ENCODE data around the gene BARHL1. TPM values are rescaled to one million over a fixed set of nuclear protein-coding genes. Genes with fewer than 3 reads are reported as not detected.

BARHL1 gene
- total RNA-seq, 1 donor from 2014 or later, result not detected

DNA sequence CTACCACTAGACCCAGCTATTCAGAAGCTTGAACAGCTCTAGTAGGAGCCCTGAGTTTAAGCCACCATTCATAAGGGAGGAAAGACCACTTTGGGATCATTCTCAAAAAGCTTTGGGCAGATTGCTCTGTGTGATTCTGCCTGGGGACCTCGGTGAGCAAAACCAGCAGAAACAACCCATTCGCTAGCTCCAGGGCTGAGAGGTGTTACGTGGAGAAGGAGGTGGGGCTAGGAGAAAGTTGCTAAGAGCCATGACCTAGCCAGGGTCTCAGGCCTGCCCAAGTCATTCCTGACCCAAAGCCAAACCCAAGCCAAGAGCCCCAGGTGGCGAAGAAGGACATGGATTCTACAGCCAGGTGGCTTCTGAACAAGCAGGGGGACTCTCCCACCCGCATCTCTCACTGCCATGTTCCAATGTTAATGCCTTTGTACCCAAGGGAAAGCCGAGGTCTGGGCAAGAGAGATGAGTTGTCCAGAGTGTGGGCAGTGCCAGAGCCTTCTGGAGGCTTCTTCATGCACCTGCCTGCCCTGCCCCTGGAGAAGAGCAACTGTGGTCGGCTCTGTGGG is 4.0 kb upstream of the BARHL1 start:
- H3K36me3 ChIP-seq, result no peaks in the 10 kb centered on the region
- TF ChIP-seq, protein P1, sequence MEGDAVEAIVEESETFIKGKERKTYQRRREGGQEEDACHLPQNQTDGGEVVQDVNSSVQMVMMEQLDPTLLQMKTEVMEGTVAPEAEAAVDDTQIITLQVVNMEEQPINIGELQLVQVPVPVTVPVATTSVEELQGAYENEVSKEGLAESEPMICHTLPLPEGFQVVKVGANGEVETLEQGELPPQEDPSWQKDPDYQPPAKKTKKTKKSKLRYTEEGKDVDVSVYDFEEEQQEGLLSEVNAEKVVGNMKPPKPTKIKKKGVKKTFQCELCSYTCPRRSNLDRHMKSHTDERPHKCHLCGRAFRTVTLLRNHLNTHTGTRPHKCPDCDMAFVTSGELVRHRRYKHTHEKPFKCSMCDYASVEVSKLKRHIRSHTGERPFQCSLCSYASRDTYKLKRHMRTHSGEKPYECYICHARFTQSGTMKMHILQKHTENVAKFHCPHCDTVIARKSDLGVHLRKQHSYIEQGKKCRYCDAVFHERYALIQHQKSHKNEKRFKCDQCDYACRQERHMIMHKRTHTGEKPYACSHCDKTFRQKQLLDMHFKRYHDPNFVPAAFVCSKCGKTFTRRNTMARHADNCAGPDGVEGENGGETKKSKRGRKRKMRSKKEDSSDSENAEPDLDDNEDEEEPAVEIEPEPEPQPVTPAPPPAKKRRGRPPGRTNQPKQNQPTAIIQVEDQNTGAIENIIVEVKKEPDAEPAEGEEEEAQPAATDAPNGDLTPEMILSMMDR (IDR thresholded peaks at IDR 0.05), result no peak
- no peaks in the 10 kb centered on the region for H3K9me3 ChIP-seq
- H3K4me3 ChIP-seq, result no peak overlapping the region
- peaks cover 87% of the 10 kb centered on the region for H3K27me3 ChIP-seq
- ATAC-seq (no peak), DNase-seq (no peak)
- peaks cover 5% of the 10 kb centered on the region for H3K4me1 ChIP-seq
- no peak overlapping the region for H3K27ac ChIP-seq
- intact Hi-C loops (cut with DNase I), result no loop called here

DNA sequence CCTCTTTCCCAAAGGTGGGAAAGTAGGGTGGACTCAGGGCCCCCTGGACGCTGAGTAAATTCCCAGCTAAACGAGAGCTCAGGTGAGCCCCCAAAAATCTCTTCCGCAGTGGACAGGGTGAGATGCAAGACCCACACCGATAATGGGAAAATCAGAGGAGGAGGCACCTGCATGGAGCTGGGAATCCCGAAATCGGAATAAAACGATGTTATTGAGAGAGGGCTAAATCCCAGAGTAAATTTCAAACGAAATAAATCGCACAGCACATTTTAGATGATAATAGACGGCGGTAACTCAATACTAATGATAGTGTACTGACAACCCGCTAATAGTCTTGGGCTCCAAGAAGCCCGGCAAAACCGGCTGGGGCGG is 3.0 kb upstream of the BARHL1 start:
- Histone ChIP-seq H3K27me3 (peaks cover 96% of the 10 kb centered on the region), H3K27ac (no peak overlapping the region), H3K4me1 (peaks cover 5% of the 10 kb centered on the region), H3K36me3 (no peaks in the 10 kb centered on the region), H3K4me3 (no peak overlapping the region), H3K9me3 (no peaks in the 10 kb centered on the region)
- ATAC-seq, result no peak
- DNase-seq, result no peak
- TF ChIP-seq, protein P1 (IDR thresholded peaks at IDR 0.05), result no peak
- intact Hi-C loops (cut with DNase I), result no loop called here

DNA sequence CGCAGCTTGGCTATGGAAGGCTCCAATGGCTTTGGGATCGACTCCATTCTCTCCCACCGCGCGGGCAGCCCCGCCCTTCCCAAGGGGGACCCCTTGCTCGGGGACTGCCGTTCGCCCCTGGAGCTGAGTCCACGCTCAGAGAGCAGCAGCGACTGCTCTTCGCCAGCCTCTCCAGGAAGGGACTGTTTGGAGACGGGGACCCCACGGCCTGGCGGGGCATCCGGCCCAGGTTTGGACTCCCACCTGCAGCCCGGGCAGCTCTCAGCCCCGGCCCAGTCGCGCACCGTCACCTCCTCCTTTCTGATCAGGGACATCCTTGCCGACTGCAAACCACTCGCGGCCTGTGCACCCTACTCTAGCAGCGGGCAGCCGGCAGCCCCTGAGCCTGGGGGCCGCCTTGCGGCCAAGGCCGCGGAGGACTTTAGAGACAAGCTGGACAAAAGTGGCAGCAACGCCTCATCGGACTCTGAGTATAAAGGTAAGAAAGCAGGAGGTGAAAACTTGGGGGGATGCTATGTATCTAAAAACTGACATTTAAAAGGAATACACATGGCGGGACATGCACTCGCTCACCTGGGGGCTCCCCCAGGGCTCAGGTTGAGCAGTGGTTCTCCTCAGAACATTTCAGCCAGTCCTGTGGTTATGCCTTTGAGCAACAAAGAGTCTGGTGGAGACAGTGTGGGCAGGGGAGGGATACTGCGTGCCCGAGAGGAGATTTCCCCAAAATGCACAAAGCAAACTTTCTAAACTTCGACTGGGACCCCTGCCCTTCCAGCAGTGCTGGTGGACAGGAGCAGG is 579 bp downstream of the BARHL1 start:
- H3K4me1 ChIP-seq, result peaks cover 5% of the 10 kb centered on the region
- DNase-seq (no peak), ATAC-seq (no peak)
- TF ChIP-seq, protein P1 (IDR thresholded peaks at IDR 0.05), result no peak
- no peak overlapping the region for H3K27ac ChIP-seq
- intact Hi-C loops (cut with DNase I), result no loop called here
- H3K9me3 ChIP-seq, result no peaks in the 10 kb centered on the region
- no peak overlapping the region for H3K4me3 ChIP-seq
- H3K27me3 ChIP-seq, result peaks cover 97% of the 10 kb centered on the region
- H3K36me3 ChIP-seq, result no peaks in the 10 kb centered on the region

DNA sequence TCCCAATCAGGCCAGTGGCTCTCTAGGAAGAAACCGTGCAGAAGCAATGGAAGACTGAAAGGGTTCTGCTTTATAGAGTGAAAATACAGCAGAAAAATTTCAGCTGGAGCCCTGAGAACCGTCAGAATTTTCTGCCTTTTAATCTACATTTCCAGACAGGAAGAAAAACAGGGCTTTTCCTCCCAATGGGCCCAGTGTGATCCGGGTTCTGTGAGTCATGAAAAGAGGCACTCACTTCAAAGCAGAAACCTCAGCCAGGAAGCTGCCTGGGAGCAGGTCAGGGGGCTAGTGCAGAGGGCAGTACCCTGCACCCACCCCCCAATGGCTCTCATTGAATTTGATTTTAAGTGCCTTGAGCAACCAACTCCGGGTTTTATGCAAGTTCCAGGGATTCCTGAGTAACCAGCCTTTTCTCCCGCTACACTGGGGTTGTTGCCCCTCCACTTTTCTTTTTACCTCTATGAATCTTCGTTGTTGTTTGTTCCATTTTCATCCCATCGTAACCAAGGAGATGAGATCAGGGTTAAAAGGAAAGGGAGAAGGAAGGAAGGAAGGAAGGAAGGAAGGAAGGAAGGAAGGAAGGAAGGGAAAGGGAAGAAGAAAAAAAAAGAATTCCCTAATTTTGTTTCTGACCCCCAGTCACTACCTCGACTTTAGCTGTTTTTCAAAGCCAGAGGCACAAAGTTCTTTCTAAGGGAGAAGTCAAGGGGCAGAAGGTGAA is 1.3 kb downstream of the BARHL1 start:
- no peaks in the 10 kb centered on the region for H3K9me3 ChIP-seq
- intact Hi-C loops (cut with DNase I), result no loop called here
- ATAC-seq (no peak), DNase-seq (no peak)
- TF ChIP-seq, protein P1 (IDR thresholded peaks at IDR 0.05), result no peak
- H3K4me3 ChIP-seq, result no peak overlapping the region
- peaks cover 97% of the 10 kb centered on the region for H3K27me3 ChIP-seq
- no peaks in the 10 kb centered on the region for H3K36me3 ChIP-seq
- H3K27ac ChIP-seq, result no peak overlapping the region
- H3K4me1 ChIP-seq, result peaks cover 5% of the 10 kb centered on the region

DNA sequence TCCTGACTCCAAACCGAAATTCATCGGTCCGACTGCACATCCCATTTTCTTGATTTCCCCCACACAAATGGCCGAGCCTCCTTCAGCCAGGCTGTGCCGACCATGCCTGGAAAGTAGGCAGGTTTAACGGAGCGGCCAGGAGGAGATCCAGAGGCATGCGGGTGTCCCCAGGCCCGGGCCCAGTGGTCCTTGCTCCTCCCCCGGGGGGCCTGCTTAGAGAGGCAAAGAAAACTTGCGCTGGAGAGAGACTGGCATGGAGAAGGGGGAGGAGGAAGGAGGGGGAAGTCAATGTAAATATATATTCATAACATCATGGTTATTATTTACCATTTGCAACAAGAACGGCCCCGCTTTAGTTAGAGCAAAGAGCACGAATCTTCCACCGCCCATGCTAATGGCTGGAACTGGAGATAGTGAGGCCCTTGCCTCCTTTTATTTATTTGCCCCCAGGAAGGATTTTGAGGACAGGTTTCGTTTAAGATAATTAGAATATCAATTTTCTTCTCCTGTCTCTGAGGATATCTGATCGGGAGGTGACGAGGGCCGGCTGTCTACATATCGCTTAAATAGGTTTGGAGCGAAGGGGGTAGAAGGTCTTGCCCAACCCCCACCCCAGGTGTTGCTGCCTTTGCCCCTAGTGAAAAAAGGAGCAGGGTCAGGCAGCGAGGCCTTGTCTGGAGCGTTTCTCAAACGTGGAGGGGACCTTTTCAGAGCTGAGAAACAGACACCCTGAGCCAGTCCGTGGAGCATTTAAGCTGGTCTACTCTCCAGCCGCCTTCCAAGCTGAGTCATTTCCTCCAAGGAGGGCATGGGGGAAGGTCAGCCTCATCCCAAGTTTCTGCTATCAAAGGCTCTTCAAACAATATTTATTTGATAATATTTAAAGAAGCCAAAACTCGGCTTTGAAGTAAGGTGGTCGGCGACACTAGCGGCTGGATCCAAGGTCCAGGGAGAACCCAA is 2.5 kb downstream of the BARHL1 start:
- Histone ChIP-seq H3K36me3 (no peaks in the 10 kb centered on the region), H3K27me3 (peaks cover 97% of the 10 kb centered on the region), H3K4me3 (no peak overlapping the region), H3K27ac (no peak overlapping the region), H3K9me3 (no peaks in the 10 kb centered on the region), H3K4me1 (peaks cover 9% of the 10 kb centered on the region)
- intact Hi-C loops (cut with DNase I), result no loop called here
- ATAC-seq, result no peak
- TF ChIP-seq, protein P1 (IDR thresholded peaks at IDR 0.05), result no peak
- no peak for DNase-seq

All from upper lobe of right lung (tissue), 1 donor.